Activated CD8-positive, alpha-beta memory T cell treated with anti-CD3 and anti-CD28 coated beads, Interleukin-2, amount 50 U/mL, for 24 hours (primary cell): Measurements from ENCODE around the gene SH3D19.
A peak's percentile ranks its signal among the peaks of the same experiment; 100 is the strongest.
"Not testable (repeated sequence)": the region's sequence is repeated elsewhere in the genome, so short reads cannot be mapped to it uniquely, and the experiment has no call there.

ENCODE experiments used
- DNase-seq: peaks from one replicate; pipeline ENCODE4 v3.0.0-alpha.2; 2020; ENCODE audit errors: extremely low read depth

Gene SH3D19

DNA sequence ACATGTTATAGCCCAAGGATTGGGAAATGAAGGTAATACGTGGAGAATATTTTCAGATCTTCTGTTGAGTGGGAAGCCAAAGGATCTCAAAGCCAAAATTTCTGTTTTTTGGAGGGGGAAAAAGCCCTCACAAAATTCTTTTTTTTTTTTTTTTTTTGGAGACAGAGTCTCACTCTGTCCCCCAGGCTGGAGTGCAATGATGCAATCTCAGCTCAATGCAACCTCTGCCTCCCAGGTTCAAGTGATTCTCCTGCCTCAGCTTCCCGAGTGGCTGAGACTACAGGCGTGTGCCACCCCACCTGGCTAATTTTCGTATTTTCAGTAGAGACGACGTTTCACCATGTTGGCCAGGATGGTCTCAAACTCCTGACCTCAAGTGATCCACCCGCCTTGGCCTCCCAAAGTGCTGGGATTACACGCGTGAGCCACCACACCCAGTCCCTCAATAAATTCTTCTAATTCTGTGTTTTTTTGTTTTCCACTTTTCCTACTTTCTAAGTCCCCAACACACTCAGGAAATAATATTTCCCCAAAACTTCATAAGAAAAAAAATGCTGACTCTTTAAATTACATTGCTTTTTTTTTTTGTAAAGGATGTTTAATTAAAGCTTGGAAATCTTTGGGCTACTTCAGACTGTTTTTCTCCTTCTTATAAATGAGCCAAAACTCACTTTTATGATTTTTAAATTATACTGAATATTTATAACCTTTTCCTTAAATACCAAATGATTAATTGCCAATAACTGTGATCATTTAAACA is 174.4 kb downstream of the SH3D19 start:
- no peak for DNase-seq

DNA sequence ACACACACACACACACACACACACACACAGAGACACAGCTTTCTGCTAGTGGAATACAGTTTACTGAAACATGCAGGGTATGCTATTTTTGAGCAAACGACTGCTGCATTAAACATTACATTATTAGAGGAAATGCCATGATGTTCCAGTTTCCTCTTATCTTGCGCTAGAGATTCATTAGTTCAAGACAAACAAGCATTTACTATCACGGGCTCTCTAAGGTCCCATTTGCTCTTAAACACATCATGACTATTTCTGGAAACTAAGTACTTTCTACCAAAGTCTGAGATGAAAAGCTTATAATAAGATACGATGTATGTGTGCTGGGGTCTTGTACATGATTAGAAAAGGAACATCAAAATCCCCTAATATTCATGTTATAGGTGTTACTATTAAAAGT is 177.1 kb downstream of the SH3D19 start:
- no peak for DNase-seq

DNA sequence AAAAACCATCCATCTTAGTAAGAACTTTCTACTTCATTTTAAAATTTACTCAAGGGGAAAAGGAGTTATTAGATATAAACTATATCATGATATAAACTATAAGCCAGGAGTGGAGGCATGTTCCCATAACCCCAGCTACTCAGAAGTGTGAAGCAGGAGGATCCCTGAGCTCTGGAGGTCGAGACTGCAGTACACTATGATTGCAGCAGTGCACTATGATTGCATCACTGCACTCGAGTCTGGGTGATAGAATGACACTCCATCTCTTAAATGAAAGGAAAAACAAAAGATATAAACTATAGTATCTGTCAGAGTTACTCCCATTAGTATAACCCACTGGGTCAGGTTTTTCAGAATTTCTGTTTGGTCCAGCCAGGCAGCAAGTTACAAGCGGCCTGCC is 178.4 kb downstream of the SH3D19 start:
- DNase-seq, result no peak

DNA sequence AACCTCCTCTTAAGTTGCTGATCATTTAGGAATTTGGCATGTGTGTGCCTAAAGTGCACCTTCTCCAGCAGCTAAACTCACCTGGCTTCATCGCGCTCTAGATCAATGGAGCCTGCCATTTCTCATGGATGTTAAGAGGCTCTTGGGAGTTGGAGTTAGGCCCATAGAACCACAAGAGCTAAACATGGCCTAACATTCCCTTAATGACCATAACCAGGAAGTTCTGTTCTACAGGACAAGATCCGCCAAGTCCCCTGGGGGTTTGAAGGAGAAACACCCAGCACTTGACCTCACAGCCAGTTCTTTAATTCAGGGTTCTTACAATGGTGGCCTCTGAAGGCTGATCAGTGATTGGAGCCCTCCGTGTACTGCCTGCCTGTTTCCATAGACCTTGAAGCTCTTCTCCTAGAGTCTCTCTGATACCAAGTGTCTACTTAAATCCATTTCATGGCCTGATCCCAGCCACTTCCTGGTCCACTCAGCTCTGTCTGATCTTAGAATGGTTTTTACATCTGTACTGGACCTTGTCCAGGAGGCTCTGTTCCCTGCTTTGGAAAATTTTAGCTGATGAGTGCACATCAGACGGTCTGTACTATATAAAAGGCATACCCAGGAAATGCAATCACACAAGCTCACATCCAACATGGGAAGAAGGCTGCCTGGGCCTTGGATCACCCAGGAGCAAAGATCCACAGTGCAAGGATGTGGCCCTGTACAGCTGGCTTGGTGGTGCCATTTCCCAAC is 180.9 kb downstream of the SH3D19 start:
- DNase-seq, result no peak

DNA sequence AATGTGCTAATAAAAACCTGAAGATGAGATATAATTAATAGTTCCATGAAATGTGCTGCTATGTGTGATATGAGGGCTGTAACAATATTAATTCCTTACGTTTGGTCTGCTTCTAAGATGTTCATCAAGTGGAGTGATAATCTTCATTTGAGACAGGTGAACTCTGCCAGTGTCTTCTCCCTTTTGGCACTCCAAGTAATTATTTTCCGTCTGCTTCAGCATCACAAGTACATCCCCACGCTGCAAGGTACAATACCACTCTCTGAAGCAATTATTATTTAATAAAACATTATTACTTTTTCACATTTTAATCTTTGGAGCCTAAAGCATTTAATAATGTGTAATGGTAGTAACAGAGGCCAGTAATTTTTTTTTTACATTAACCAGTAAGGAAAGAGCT is 181.6 kb downstream of the SH3D19 start:
- DNase-seq, result no peak

DNA sequence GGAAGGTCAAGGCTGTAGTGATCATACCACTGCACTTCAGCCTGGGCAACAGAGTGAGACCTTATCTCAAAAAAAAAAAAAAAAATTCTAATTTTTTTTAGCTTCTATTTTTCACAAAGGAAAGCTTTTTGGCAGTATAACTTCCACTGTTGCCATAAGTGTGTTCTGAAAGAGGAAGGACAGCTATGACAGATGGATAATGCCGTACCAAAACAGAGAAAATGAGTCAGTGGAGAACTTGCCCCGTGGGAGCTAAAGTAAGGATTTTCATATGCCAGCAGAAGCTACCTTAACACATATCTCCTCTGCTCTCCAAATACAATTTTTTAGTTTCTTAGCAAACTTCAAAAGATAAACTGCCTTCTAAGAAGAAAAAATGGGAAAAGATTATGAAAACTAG is 182.2 kb downstream of the SH3D19 start:
- no peak for DNase-seq

DNA sequence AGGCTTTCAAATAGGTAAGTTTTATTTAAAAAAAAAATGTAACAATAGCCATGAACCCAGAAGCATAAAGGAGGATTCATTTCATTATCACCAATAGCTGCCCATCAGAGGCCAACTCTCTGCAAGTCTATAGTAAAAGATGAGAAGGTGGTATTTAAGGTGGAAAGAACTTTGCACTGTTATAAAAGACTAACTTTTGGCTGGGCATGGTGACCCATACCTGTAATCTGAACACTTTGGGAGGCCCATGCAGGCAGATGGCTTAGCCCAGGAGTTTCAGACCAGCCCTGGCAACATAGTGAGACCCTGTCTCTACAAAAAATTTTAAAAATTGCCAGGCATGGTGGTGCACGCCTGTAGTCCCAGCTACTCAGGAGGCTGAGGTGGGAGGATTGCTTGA is 182.6 kb downstream of the SH3D19 start:
- no peak for DNase-seq

DNA sequence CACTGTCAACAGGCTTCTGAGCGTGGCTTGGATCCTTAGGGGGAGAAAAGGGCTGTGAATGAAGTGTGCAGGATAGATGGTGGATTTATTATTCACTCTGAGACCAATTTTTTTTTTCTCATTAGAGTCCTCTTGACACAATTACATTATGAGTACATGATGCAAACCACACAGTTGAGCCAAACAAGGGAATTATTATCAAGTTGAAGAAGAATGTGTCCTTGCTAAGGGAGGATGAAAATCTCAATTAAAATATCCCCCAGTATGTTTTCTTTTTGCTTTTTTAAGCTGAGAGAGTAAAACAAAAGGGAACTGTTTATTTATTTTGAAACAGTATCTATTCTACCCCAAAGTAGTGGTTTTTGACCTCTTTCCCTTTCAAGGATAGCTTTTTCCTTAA is 185.6 kb downstream of the SH3D19 start:
- no peak for DNase-seq

DNA sequence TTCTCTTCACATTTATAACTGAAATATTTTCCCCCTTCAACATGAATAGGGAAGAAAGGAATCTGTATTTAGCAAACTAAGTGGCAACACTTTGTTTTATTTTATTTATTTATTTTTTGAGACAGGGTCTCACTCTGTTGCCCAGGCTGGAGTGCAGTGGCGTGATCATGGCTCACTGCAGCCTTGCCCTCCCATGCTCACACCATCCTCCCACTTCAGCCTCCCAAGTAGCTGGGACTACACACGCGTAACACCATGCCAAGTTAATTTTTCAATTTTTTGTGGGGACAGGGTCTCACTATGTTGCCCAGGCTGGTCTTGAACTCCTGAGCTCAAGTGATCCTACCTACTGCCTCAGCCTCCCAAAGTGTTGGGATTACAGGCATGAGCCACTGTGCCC is 189.4 kb downstream of the SH3D19 start:
- DNase-seq, result not testable (repeated sequence)

DNA sequence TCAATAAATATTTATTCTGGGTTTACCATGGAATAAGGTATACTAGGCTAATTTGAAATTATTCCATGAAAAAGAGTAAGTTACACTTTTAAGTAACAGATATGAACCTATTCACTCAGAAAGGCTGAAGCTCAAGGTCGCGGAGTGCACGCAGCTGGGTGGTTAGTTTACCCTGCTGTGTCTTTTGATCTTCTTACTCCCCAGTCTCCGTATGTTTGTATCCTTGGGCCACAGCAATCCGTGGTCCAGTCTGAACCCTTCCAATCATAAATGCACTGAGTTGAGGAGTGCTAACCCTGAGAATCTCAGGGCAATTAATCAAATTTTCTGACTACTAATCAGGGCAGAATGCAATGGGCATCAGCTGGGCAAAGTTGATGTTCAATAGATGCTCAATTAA is 192.1 kb downstream of the SH3D19 start:
- DNase-seq, result no peak

DNA sequence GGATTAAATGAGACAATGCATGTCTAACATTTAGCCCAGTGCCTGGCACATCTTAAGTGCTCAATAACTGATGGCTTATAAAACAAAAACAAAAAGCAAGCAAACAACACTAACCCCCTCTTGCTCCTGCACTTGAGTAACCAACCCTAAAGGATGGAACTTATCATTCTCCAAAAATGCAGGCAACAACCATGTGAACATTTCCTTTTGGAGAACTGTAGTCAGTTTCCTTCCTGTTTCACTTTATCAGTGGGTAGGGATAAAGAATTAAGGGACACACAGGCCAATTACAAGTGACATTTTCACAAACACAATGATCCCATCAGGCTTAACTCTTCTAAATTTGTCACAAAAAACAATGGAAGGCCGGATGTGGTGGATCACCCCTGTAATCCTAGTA is 195.6 kb downstream of the SH3D19 start:
- DNase-seq, result no peak

DNA sequence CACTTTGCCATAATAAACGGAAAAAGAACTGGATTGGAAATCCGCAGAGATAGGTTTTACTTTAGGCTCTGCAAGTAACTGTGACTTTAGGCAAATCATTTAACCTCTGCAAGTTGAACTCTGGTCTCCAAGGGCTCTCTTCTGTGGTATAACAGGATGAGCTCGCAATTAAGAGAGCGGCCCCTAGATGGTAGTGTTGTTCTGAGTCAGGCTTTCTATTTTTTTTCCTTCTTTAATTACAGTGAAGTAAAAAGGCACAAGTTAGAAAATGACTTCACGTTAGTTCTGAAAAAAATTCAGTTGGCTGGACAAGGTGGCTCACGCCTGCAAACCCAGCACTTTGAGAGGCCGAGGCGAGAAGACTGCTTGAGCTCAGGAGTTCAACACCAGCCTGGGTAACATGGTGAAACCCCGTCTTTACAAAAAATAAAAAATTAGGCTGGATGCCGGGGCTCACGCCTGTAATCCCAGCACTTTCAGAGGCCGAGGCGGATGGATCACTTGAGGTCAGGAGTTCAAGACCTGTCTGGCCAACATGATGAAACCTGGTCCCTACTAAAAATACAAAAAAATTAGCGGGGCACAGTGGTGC is 207.9 kb downstream of the SH3D19 start:
- no peak for DNase-seq

DNA sequence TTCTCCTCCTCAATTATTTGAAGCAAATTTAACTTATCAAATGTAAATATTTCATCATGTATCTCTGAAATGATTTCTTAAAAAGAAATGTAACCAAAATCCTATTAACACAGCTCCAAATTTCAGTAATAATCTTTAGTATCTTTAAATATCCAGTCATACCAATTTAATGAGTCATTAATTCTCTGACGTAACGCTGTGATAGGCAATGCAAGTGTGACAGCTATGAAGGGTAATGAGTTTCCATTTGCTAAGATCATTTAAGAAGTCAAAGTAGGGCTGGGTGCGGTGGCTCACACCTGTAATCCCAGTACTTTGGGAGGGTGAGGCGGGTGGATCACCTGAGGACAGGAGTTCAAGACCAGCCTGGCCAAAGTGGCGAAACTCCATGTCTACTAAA is 210.4 kb downstream of the SH3D19 start:
- DNase-seq, result no peak

DNA sequence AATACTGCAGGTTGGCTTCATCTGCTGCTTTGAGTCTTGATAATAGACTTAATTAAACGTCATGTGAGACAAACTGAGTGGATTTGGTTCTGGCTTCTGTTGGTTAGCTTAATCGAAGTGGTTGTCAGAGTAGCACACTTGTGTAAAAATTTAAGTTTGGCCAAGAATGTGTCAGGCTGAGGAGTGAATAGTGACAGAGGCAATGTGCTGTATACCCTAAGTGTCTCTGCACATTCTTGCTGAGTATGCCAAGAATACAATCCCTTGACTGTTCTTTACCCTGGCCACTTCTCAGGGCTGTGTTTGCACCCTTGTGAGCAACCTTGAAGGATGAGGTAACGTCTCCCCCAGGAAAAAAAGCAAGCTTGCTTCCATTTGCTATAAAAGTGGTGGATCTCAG is 211.1 kb downstream of the SH3D19 start:
- no peak for DNase-seq

DNA sequence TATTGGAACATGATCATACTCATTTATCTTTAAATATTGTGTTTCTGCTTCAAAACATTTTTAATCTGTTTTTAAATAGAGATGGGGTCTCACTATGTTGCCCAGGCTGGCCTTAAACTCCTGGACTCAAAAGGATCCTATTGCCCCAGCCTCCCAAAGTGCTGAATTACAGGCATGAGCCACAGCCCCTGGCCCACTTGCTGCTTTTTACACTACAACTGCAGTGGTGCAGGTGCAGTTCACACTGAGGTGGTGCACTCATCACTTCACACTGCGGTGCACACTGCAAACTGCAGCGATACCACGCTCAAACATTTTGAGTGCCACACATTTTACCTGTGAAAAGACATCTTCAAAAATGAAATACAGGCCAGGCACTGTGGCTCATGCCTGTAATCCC is 215.2 kb downstream of the SH3D19 start:
- no peak for DNase-seq

DNA sequence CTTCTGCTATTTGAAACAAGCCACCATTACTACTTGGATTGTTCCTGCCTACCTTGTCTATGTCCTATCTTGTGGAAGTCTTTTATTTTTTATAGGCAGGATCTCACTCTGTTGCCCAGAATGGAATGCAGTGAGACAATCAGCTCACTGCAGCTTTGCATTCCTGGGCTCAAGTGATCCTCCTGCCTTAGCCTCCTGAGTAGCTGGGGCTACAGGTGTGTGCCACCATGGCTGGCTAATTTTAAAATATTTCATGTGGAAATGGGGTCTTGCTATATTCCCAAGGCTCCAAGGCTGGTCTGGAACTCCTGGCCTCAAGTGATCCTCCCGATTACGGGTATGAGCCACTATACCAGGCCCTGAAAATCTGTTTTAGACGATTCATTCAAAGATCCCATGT is 218.3 kb downstream of the SH3D19 start:
- no peak for DNase-seq

DNA sequence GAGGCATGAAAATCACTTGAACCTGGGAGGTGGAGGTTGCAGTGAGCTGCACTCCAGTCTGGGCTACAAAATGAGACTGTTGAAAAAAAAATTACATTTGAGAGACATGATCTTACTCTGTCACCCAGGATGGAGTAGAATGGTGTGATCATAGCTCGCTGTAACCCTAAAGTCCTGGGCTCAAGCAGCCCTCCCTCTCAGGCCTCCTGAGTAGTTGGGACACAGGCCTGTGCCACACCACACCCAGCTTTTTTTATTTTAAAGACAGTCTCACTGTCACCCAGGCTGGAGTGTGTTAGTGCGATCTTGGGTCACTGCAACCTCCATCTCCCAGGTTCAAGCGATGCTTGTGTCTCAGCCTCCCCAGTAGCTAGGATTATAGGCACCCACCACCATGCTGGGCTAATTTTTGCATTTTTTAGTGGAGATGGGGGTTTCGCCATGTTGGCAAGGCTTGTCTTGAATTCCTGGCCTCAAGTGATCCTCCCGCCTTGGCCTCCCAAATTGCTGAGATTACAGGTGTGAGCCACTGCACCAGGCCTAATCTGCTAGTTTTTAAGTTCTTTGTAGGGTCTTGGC is 219.9 kb downstream of the SH3D19 start:
- DNase-seq, result no peak

DNA sequence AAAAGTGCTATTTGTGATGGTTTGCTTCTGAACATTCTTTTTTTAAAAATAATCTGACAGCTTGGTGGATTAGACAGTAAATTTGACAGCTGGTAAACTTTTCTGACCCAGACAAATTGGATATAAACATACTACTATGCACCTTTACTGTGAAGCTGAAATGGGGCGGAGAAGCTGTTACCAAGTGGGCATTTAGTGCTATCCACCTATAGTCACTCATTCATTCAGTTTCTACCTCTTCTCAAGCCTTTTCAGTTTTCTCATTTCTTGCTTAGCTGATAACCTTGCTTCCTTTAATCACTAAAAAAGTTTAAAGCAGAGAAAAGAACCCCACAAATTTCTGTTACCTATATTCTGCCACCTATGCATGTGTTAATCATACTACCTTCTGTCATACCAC is 220.8 kb downstream of the SH3D19 start:
- no peak for DNase-seq

DNA sequence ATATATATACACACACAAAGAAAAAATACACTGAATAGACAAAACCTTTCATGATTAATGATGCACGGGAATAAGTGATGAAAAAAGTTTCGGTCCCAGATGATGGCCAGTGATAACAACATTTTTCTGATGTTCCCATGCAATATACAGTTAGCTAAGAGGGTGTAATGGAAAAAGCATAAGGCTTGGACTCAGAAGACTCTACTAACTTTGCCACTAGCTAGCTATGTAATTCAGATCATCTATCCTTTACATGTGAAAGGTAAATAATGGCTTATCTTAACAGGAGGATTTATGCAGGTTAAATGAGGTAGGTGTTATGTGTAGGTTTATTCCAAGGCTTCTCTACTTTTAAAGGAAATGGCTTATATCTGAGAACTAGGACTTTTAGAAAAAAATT is 221.6 kb downstream of the SH3D19 start:
- DNase-seq, result no peak

DNA sequence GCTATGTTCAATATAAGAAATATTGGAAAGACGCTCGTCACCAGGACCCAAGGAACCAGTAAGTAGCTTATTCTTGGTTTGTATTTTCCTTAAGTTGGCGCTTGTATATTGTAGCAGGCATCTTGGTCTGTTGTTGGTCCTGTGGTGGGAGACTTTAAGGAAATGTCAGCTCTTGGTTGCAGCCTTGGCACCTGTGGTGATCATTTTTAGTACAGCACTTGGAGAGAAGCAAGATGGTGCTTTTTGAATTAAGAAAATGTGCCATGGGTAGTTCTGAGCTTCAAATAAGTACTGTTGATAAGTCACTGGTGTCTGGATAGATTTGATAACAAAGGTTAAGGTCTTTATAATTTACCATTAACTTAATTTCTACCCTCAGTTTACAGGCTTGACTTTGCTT is 224.9 kb downstream of the SH3D19 start:
- DNase-seq, result no peak

DNA sequence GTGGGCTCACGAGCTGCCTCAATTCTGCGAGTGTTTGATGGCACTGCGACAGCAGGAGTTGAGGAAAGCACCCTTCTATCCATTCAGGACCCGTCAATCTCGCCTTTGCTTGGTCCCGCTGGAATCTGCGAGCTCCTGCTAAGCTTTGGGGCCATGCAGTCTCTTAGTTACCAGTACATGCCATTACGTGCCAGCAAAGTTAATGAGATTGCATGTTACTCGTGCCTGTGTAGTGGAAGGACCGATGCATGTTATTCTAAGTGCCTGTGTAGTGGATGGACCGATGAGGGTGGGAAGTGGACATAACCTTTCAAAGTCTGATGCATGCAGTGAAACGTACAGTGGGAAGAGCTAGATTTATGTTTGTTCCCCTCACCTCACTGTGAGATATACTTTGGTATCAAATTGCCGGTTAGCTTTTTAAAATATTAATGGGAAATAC is 225.4 kb downstream of the SH3D19 start:
- no peak for DNase-seq

DNA sequence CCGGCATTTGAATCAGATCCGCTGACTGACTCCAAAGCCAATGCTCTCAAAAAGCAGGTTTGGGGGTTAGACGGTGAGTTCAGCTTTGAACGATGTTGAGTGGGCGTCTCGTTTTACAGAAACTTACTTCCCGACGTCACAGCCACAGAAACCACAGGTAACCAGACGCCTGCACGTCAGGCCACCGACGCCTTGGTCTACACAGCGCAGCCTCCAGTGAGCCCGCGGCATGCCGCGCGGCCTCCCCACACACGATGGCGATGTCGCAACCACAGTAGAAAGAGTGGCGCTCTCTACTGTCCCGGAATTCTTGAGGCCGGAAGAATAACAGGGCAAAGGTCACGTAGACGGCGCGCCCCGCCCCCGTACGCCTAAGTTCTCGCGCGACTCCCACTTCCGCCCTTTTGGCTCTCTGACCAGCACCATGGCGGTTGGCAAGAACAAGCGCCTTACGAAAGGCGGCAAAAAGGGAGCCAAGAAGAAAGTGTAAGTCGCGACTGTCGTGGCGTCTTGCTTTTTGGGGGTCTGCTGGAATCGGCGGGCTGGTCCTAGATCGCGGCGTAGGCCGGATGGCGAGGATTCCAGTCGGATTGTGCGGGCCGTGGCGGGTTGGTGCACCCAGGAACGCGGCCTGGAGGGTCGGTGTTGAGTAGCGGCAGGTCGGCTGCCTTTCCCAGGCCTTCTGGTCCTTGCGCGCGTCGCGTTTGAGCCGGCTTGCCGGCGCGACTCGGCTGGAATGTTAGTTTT is 226.0 kb downstream of the SH3D19 start, which contains the start of gene RPS3A:
Gene RPS3A (plus strand): TSS at position 400 of the 747 bp plus-strand sequence. CDS start 25 bp downstream, at position 425.
- DNase-seq, result peak; percentile 90
